GM13976 (cell line): Measurements from ENCODE around the gene NME7.
"Not testable (repeated sequence)": the region's sequence is repeated elsewhere in the genome, so short reads cannot be mapped to it uniquely, and the experiment has no call there.

Experiments
- DNase-seq: peaks from one replicate; pipeline ENCODE4 v3.0.0; 2012; ENCODE audit warnings: low spot score
- CTCF ChIP-seq: IDR thresholded peaks from 2 replicates; pipeline ENCODE4 v1.5.1; 2012; ENCODE audit warnings: borderline replicate concordance, mild to moderate bottlenecking; ENCODE audit not compliant: insufficient read depth; ENCODE audit errors: extremely low read depth, missing control alignments, control extremely low read depth
- in situ Hi-C: fragments of 300-500 bp; cut with MboI; formaldehyde crosslinking; loops from one replicate; pipeline ENCODE4 v1.12.0; 2022; ENCODE audit warnings: low sequenced_read_pairs, mixed read lengths, inconsistent platforms; ENCODE audit not compliant: unreplicated experiment

NME7 gene

GRCh38 chr1:169346036-169346589, 21.5 kb downstream of the NME7 start:
- DNase-seq: no peak
- in situ Hi-C loops: loop anchor here (10.0 to 25.0 kb wide), 3 partner anchors 231 to 909 kb away; no protein-coding TSS in a partner anchor
- no peak for TF ChIP-seq CTCF

GRCh38 chr1:169345511-169345910, 22.1 kb downstream of the NME7 start:
- no peak for DNase-seq
- TF ChIP-seq CTCF: no peak
- in situ Hi-C loops: loop anchor here (10.0 to 25.0 kb wide), 3 partner anchors 231 to 908 kb away; no protein-coding TSS in a partner anchor

GRCh38 chr1:169342096-169342495, 25.5 kb downstream of the NME7 start:
- in situ Hi-C loops: loop anchor here (10.0 to 25.0 kb wide), 3 partner anchors 227 to 905 kb away; no protein-coding TSS in a partner anchor
- not testable (repeated sequence) for DNase-seq

- no peak for TF ChIP-seq CTCF
- in situ Hi-C loops: loop anchor here (10.0 to 25.0 kb wide), 3 partner anchors 226 to 904 kb away; no protein-coding TSS in a partner anchor
- DNase-seq: no peak
Observed at GRCh38 chr1:169340882-169341281, 26.7 kb downstream of the NME7 start.

GRCh38 chr1:169339773-169340172, 27.8 kb downstream of the NME7 start:
- DNase-seq: no peak
- in situ Hi-C loops: loop anchor here (10.0 to 25.0 kb wide), 3 partner anchors 225 to 902 kb away; no protein-coding TSS in a partner anchor
- TF ChIP-seq CTCF: no peak

- no peak for DNase-seq
- in situ Hi-C loops: loop anchor here (25.0 kb wide), 1 partner anchor 901 kb away; no protein-coding TSS in a partner anchor
- no peak for TF ChIP-seq CTCF
Observed at GRCh38 chr1:169338617-169339016, 29.0 kb downstream of the NME7 start.

GRCh38 chr1:169336947-169337715, 30.5 kb downstream of the NME7 start:
- in situ Hi-C loops: loop anchor here (25.0 kb wide), 1 partner anchor 900 kb away; no protein-coding TSS in a partner anchor
- not testable (repeated sequence) for DNase-seq

GRCh38 chr1:169334727-169335126, 32.9 kb downstream of the NME7 start:
- DNase-seq: not testable (repeated sequence)
- in situ Hi-C loops: loop anchor here (25.0 kb wide), 1 partner anchor 897 kb away; no protein-coding TSS in a partner anchor
